Adipocyte (in vitro differentiated cells): ENCODE results near the gene SLC3A2.
A peak's percentile ranks its signal among the peaks of the same experiment; 100 is the strongest.

Experiments used
- DNase-seq: peaks from one replicate; pipeline ENCODE4 v3.0.0-alpha.2; 2015; ENCODE audit warnings: low read depth
- H3K27me3 ChIP-seq: replicated peaks from 2 replicates; pipeline ENCODE4 v1.7.0; 2013; ENCODE audit warnings: mild to moderate bottlenecking, low read length, moderate library complexity; ENCODE audit not compliant: control insufficient read depth, insufficient read depth
- H3K36me3 ChIP-seq: 2 replicates; pipeline ENCODE4 v1.7.0; 2013; ENCODE audit warnings: low read length, mild to moderate bottlenecking, moderate library complexity; ENCODE audit not compliant: control insufficient read depth, insufficient read depth, severe bottlenecking
- H3K4me1 ChIP-seq: 2 replicates; pipeline ENCODE4 v1.7.0; 2013; ENCODE audit warnings: mild to moderate bottlenecking, low read length, moderate library complexity; ENCODE audit not compliant: control insufficient read depth, insufficient read depth
- H3K4me3 ChIP-seq: 2 replicates; pipeline ENCODE4 v1.7.0; 2013; ENCODE audit warnings: mild to moderate bottlenecking, low read length, moderate library complexity
- H3K9ac ChIP-seq: 2 replicates; pipeline ENCODE4 v1.7.0; 2013; ENCODE audit warnings: mild to moderate bottlenecking, low read length, moderate library complexity
- H3K9me3 ChIP-seq: 2 replicates; pipeline ENCODE4 v1.7.0; 2013; ENCODE audit warnings: mild to moderate bottlenecking, low read length, moderate library complexity; ENCODE audit not compliant: control insufficient read depth

The SLC3A2 gene

GRCh38 chr11:62885137-62885750, 4.5 kb downstream of the SLC3A2 start:
- DNase-seq = no peak
- H3K4me3 ChIP-seq = peak overlapping the region; percentile 40
- no peaks in the 10 kb centered on the region for H3K27me3 ChIP-seq
- H3K9me3 ChIP-seq = no peaks in the 10 kb centered on the region
- peaks cover 67% of the 10 kb centered on the region for H3K4me1 ChIP-seq
- H3K36me3 ChIP-seq = peaks cover 77% of the 10 kb centered on the region
- H3K9ac ChIP-seq = peak overlapping the region; percentile 24

GRCh38 chr11:62888406-62888805, 7.7 kb downstream of the SLC3A2 start:
- Histone ChIP-seq H3K9ac (peak overlapping the region; percentile 16), H3K9me3 (no peaks in the 10 kb centered on the region), H3K36me3 (peaks cover 62% of the 10 kb centered on the region), H3K4me1 (peaks cover 58% of the 10 kb centered on the region), H3K4me3 (no peak overlapping the region), H3K27me3 (no peaks in the 10 kb centered on the region)
- no peak for DNase-seq

- Histone ChIP-seq H3K9me3 (no peaks in the 10 kb centered on the region), H3K4me3 (no peak overlapping the region), H3K27me3 (no peaks in the 10 kb centered on the region), H3K9ac (peak overlapping the region; percentile 16), H3K36me3 (peaks cover 55% of the 10 kb centered on the region), H3K4me1 (peaks cover 51% of the 10 kb centered on the region)
- no peak for DNase-seq
Measured at GRCh38 chr11:62889126-62889483, 8.4 kb downstream of the SLC3A2 start.

GRCh38 chr11:62889484-62890437, 9.1 kb downstream of the SLC3A2 start:
- DNase-seq = no peak
- H3K9ac ChIP-seq = peak overlapping the region; percentile 16
- peaks cover 48% of the 10 kb centered on the region for H3K36me3 ChIP-seq
- no peaks in the 10 kb centered on the region for H3K27me3 ChIP-seq
- peaks cover 46% of the 10 kb centered on the region for H3K4me1 ChIP-seq
- H3K4me3 ChIP-seq = no peak overlapping the region
- H3K9me3 ChIP-seq = no peaks in the 10 kb centered on the region

GRCh38 chr11:62892077-62892922, 11.6 kb downstream of the SLC3A2 start:
- H3K9ac ChIP-seq = no peak overlapping the region
- H3K4me3 ChIP-seq = no peak overlapping the region
- H3K9me3 ChIP-seq = no peaks in the 10 kb centered on the region
- no peak for DNase-seq
- peaks cover 23% of the 10 kb centered on the region for H3K36me3 ChIP-seq
- H3K4me1 ChIP-seq = peaks cover 26% of the 10 kb centered on the region
- H3K27me3 ChIP-seq = no peaks in the 10 kb centered on the region

- Histone ChIP-seq H3K4me1 (no peaks in the 10 kb centered on the region), H3K9me3 (no peaks in the 10 kb centered on the region), H3K4me3 (no peak overlapping the region), H3K9ac (no peak overlapping the region), H3K36me3 (no peaks in the 10 kb centered on the region), H3K27me3 (peaks cover 6% of the 10 kb centered on the region)
- DNase-seq = no peak
Measured at GRCh38 chr11:62895501-62895900, 14.8 kb downstream of the SLC3A2 start.

- Histone ChIP-seq H3K4me3 (no peak overlapping the region), H3K27me3 (peaks cover 6% of the 10 kb centered on the region), H3K36me3 (no peaks in the 10 kb centered on the region), H3K9me3 (no peaks in the 10 kb centered on the region), H3K4me1 (no peaks in the 10 kb centered on the region), H3K9ac (no peak overlapping the region)
- no peak for DNase-seq
Measured at GRCh38 chr11:62896049-62896448, 15.4 kb downstream of the SLC3A2 start.

- Histone ChIP-seq H3K9ac (no peak overlapping the region), H3K27me3 (peaks cover 6% of the 10 kb centered on the region), H3K4me1 (no peaks in the 10 kb centered on the region), H3K4me3 (no peak overlapping the region), H3K36me3 (no peaks in the 10 kb centered on the region), H3K9me3 (no peaks in the 10 kb centered on the region)
- no peak for DNase-seq
Measured at GRCh38 chr11:62897311-62897710, 16.6 kb downstream of the SLC3A2 start.

GRCh38 chr11:62898027-62898426, 17.3 kb downstream of the SLC3A2 start:
- Histone ChIP-seq H3K36me3 (no peaks in the 10 kb centered on the region), H3K27me3 (peaks cover 6% of the 10 kb centered on the region), H3K9me3 (no peaks in the 10 kb centered on the region), H3K9ac (no peak overlapping the region), H3K4me1 (peaks cover 1% of the 10 kb centered on the region), H3K4me3 (no peak overlapping the region)
- DNase-seq = no peak

GRCh38 chr11:62902932-62903331, 22.2 kb downstream of the SLC3A2 start:
- Histone ChIP-seq H3K9me3 (no peaks in the 10 kb centered on the region), H3K4me3 (no peak overlapping the region), H3K9ac (no peak overlapping the region), H3K4me1 (peaks cover 9% of the 10 kb centered on the region), H3K36me3 (no peaks in the 10 kb centered on the region), H3K27me3 (peaks cover 17% of the 10 kb centered on the region)
- no peak for DNase-seq

- DNase-seq = no peak
- Histone ChIP-seq H3K4me1 (peaks cover 21% of the 10 kb centered on the region), H3K9ac (no peak overlapping the region), H3K9me3 (no peaks in the 10 kb centered on the region), H3K36me3 (no peaks in the 10 kb centered on the region), H3K27me3 (peaks cover 11% of the 10 kb centered on the region), H3K4me3 (no peak overlapping the region)
Measured at GRCh38 chr11:62905296-62905695, 24.6 kb downstream of the SLC3A2 start.
